Endothelial cell (in vitro differentiated cells): ENCODE data around the gene EEF1AKMT3. TPM values are rescaled to one million over a fixed set of nuclear protein-coding genes. Genes with fewer than 3 reads are reported as not detected.

Experiments used
- DNase-seq: peaks from one replicate; pipeline ENCODE4 v3.0.0; 2021; ENCODE audit warnings: low spot score
- H3K27ac Mint-ChIP-seq: one replicate; pipeline ENCODE4 v1.8.0; 2021; ENCODE audit warnings: mixed read lengths, inconsistent platforms; ENCODE audit not compliant: unreplicated experiment
- H3K27me3 Mint-ChIP-seq: one replicate; pipeline ENCODE4 v1.8.0; 2021; ENCODE audit warnings: mild to moderate bottlenecking, moderate library complexity, mixed read lengths, inconsistent platforms; ENCODE audit not compliant: unreplicated experiment
- H3K36me3 Mint-ChIP-seq: one replicate; pipeline ENCODE4 v1.8.0; 2021; ENCODE audit warnings: mild to moderate bottlenecking, low read depth, mixed read lengths, inconsistent platforms; ENCODE audit not compliant: unreplicated experiment
- H3K4me1 Mint-ChIP-seq: one replicate; pipeline ENCODE4 v1.8.0; 2021; ENCODE audit warnings: mild to moderate bottlenecking, mixed read lengths, inconsistent platforms; ENCODE audit not compliant: unreplicated experiment
- H3K4me3 Mint-ChIP-seq: one replicate; pipeline ENCODE4 v1.8.0; 2021; ENCODE audit warnings: mild to moderate bottlenecking, mixed read lengths, inconsistent platforms; ENCODE audit not compliant: unreplicated experiment
- H3K9me3 Mint-ChIP-seq: one replicate; pipeline ENCODE4 v1.8.0; 2021; ENCODE audit warnings: mixed read lengths, inconsistent platforms; ENCODE audit not compliant: unreplicated experiment
- total RNA-seq: library from RNA; stranded (reverse); fragmentation: NEBNext Ultra II Directional; extraction: Animal tissue kit (Norgen Biotek cat#: 25700); gene quantifications from one replicate; pipeline ENCODE4 v1.2.1, GENCODE V29; 2021; ENCODE audit not compliant: unreplicated experiment
- TF ChIP-seq, protein P1 (sequence below): fragments of 200-600 bp; sonication (generic); IDR thresholded peaks from one replicate; pipeline ENCODE4 v1.5.0; 2021; ENCODE audit warnings: antibody characterized with exemption; ENCODE audit not compliant: unreplicated experiment

Gene EEF1AKMT3
- total RNA-seq, 1 donor from 2014 or later = 8.6 TPM

GRCh38 chr12:57806677-57807076 lies 34.3 kb downstream of the EEF1AKMT3 start:
- H3K4me1 Mint-ChIP-seq = no peaks in the 10 kb centered on the region
- peaks cover 29% of the 10 kb centered on the region for H3K36me3 Mint-ChIP-seq
- peaks cover 9% of the 10 kb centered on the region for H3K27me3 Mint-ChIP-seq
- no peak overlapping the region for H3K4me3 Mint-ChIP-seq
- no peak for DNase-seq
- no peak overlapping the region for H3K27ac Mint-ChIP-seq
- TF ChIP-seq, protein P1, sequence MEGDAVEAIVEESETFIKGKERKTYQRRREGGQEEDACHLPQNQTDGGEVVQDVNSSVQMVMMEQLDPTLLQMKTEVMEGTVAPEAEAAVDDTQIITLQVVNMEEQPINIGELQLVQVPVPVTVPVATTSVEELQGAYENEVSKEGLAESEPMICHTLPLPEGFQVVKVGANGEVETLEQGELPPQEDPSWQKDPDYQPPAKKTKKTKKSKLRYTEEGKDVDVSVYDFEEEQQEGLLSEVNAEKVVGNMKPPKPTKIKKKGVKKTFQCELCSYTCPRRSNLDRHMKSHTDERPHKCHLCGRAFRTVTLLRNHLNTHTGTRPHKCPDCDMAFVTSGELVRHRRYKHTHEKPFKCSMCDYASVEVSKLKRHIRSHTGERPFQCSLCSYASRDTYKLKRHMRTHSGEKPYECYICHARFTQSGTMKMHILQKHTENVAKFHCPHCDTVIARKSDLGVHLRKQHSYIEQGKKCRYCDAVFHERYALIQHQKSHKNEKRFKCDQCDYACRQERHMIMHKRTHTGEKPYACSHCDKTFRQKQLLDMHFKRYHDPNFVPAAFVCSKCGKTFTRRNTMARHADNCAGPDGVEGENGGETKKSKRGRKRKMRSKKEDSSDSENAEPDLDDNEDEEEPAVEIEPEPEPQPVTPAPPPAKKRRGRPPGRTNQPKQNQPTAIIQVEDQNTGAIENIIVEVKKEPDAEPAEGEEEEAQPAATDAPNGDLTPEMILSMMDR = no peak
- H3K9me3 Mint-ChIP-seq = no peaks in the 10 kb centered on the region

- Mint-ChIP-seq H3K4me3 (no peak overlapping the region), H3K36me3 (peaks cover 32% of the 10 kb centered on the region), H3K4me1 (no peaks in the 10 kb centered on the region), H3K27ac (no peak overlapping the region), H3K9me3 (no peaks in the 10 kb centered on the region), H3K27me3 (peaks cover 9% of the 10 kb centered on the region)
- DNase-seq = no peak
- TF ChIP-seq, protein P1 = no peak
These were observed 34.9 kb downstream of the EEF1AKMT3 start for GRCh38 chr12:57807285-57807684.

DNA sequence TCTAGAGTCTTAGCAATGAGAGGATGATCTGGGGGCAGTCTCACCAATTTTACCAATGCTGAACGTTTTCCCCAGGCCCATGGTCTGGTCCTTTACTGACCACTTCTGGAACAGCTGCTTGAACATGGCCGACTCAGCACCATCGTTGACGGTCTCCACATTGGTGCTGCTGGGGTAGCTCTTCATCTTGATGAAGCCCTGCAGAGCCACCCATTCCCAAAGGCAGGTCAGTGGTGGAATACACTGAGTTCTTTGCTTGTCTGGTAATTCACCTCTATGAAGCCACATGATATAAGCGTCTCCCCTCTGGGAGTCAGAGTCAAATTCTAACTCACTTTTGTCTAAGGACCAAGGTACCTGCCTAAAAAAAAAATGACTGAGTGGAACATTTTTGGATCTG lies 35.9 kb downstream of the EEF1AKMT3 start:
- Mint-ChIP-seq H3K9me3 (no peaks in the 10 kb centered on the region), H3K36me3 (peaks cover 35% of the 10 kb centered on the region), H3K27me3 (peaks cover 13% of the 10 kb centered on the region), H3K4me3 (no peak overlapping the region), H3K4me1 (no peaks in the 10 kb centered on the region), H3K27ac (no peak overlapping the region)
- DNase-seq = no peak
- TF ChIP-seq, protein P1 = no peak

GRCh38 chr12:57809425-57809824 lies 37.0 kb downstream of the EEF1AKMT3 start:
- H3K27ac Mint-ChIP-seq = no peak overlapping the region
- H3K4me3 Mint-ChIP-seq = no peak overlapping the region
- H3K4me1 Mint-ChIP-seq = no peaks in the 10 kb centered on the region

GRCh38 chr12:57810450-57810849 lies 38.0 kb downstream of the EEF1AKMT3 start:
- Mint-ChIP-seq H3K36me3 (peaks cover 40% of the 10 kb centered on the region), H3K9me3 (no peaks in the 10 kb centered on the region), H3K4me3 (no peak overlapping the region), H3K27ac (no peak overlapping the region), H3K27me3 (peaks cover 11% of the 10 kb centered on the region), H3K4me1 (no peaks in the 10 kb centered on the region)
- DNase-seq = no peak
- TF ChIP-seq, protein P1 = no peak

More at GRCh38 chr12:57809425-57809824, 37.0 kb downstream of the EEF1AKMT3 start:
- no peak for DNase-seq
- TF ChIP-seq, protein P1 = no peak
- Mint-ChIP-seq H3K27me3 (peaks cover 13% of the 10 kb centered on the region), H3K9me3 (no peaks in the 10 kb centered on the region), H3K36me3 (peaks cover 38% of the 10 kb centered on the region)
